CD14-positive monocyte (primary cell): Measurements from ENCODE around the gene ST7. TPM values are rescaled to one million over a fixed set of nuclear protein-coding genes. Genes with fewer than 3 reads are reported as not detected.

Source experiments
- DNase-seq, 3 donors: peaks; one replicate each; pipeline ENCODE4 v3.0.0-alpha.2; 2011 to 2022
- H2AFZ ChIP-seq: 2 replicates; pipeline ENCODE4 v1.6.0; 2012; ENCODE audit warnings: mild to moderate bottlenecking, low read depth, low read length, inconsistent platforms; ENCODE audit not compliant: insufficient read depth, poor library complexity, severe bottlenecking
- H3K27ac ChIP-seq, 2 donors: 1 replicate in 1 of 2; 2 replicates in 1 of 2; pipeline ENCODE4 v1.5.1; 2012 to 2013; ENCODE audit warnings: low read length in 2 of 2, control low read depth in 1 of 2, inconsistent platforms in 1 of 2, low read depth in 1 of 2, mild to moderate bottlenecking in 1 of 2
- H3K27me3 ChIP-seq, 2 donors: one replicate each; pipeline versions ENCODE4 v1.6.0 to v1.6.1; 2011 to 2013; ENCODE audit warnings: low read length in 2 of 2; ENCODE audit not compliant: control insufficient read depth in 2 of 2, insufficient read depth in 2 of 2
- H3K36me3 ChIP-seq, 2 donors: replicated peaks in 1 of 2; 1 replicate in 1 of 2; 2 replicates in 1 of 2; pipeline versions ENCODE4 v1.5.1 to v1.6.1; 2012 to 2013; ENCODE audit warnings: low read length in 2 of 2, control low read depth in 1 of 2, inconsistent platforms in 1 of 2, mild to moderate bottlenecking in 1 of 2; ENCODE audit not compliant: insufficient read depth in 2 of 2, control insufficient read depth in 1 of 2
- H3K4me1 ChIP-seq, 2 donors: 1 replicate in 1 of 2; 2 replicates in 1 of 2; pipeline versions ENCODE4 v1.5.1 to v1.6.1; 2012 to 2013; ENCODE audit warnings: low read length in 2 of 2, control low read depth in 1 of 2, inconsistent platforms in 1 of 2, mild to moderate bottlenecking in 1 of 2, moderate library complexity in 1 of 2; ENCODE audit not compliant: insufficient read depth in 2 of 2, control insufficient read depth in 1 of 2
- H3K4me2 ChIP-seq: replicated peaks from 2 replicates; pipeline ENCODE3; 2012; ENCODE audit warnings: low read length, moderate library complexity, mild to moderate bottlenecking; ENCODE audit not compliant: poor library complexity, severe bottlenecking; ENCODE audit errors: extremely low read depth
- H3K4me3 ChIP-seq, 3 experiments: fragments of 200-600 bp in 1 of 3; sonication (generic) in 1 of 3; replicated peaks in 1 of 3; 1 replicate in 2 of 3; 2 replicates in 1 of 3; pipeline ENCODE4 v1.5.1; 2011 to 2013; ENCODE audit warnings: low read length in 3 of 3, mild to moderate bottlenecking in 3 of 3, control low read depth in 2 of 3, low read depth in 2 of 3, inconsistent platforms in 1 of 3, moderate library complexity in 1 of 3
- H3K79me2 ChIP-seq: 2 replicates; pipeline ENCODE4 v1.6.0; 2012; ENCODE audit warnings: mild to moderate bottlenecking, control low read depth, inconsistent platforms, low read length, moderate library complexity; ENCODE audit not compliant: insufficient read depth
- H3K9ac ChIP-seq: 2 replicates; pipeline ENCODE4 v1.6.0; 2017; ENCODE audit warnings: low read length, mild to moderate bottlenecking; ENCODE audit not compliant: insufficient read depth, poor library complexity, severe bottlenecking
- H3K9me3 ChIP-seq, 2 donors: replicated peaks in 1 of 2; 1 replicate in 1 of 2; 2 replicates in 1 of 2; pipeline versions ENCODE4 v1.5.1 to v1.6.1; 2012 to 2013; ENCODE audit warnings: low read length in 2 of 2, control low read depth in 1 of 2; ENCODE audit not compliant: control insufficient read depth in 1 of 2, insufficient read depth in 1 of 2
- H4K20me1 ChIP-seq: 2 replicates; pipeline ENCODE4 v1.6.0; 2012; ENCODE audit warnings: mild to moderate bottlenecking, low read length, control low read depth, moderate library complexity; ENCODE audit not compliant: insufficient read depth
- H3K27ac Mint-ChIP-seq, 7 donors: one replicate each; pipeline ENCODE4 v1.8.0; 2020; ENCODE audit warnings: mild to moderate bottlenecking in 7 of 7, mixed read lengths in 7 of 7, moderate library complexity in 6 of 7, inconsistent platforms in 2 of 7
- H3K27me3 Mint-ChIP-seq, 3 donors: one replicate each; pipeline ENCODE4 v1.8.0; 2021 to 2022; ENCODE audit warnings: low read depth in 3 of 3, mild to moderate bottlenecking in 3 of 3, mixed read lengths in 3 of 3, moderate library complexity in 3 of 3, inconsistent platforms in 1 of 3
- H3K36me3 Mint-ChIP-seq, 2 donors: one replicate each; pipeline ENCODE4 v1.8.0; 2020; ENCODE audit warnings: mixed read lengths in 2 of 2, inconsistent platforms in 1 of 2, mild to moderate bottlenecking in 1 of 2
- H3K4me1 Mint-ChIP-seq: one replicate; pipeline ENCODE4 v1.8.0; 2020; ENCODE audit warnings: mild to moderate bottlenecking, mixed read lengths
- H3K4me3 Mint-ChIP-seq, 2 donors: one replicate each; pipeline ENCODE4 v1.8.0; 2020; ENCODE audit warnings: mild to moderate bottlenecking in 2 of 2, mixed read lengths in 2 of 2, moderate library complexity in 1 of 2
- H3K9me3 Mint-ChIP-seq, 7 donors: one replicate each; pipeline ENCODE4 v1.8.0; 2020 to 2022; ENCODE audit warnings: mixed read lengths in 7 of 7, mild to moderate bottlenecking in 6 of 7, moderate library complexity in 6 of 7, inconsistent platforms in 2 of 7
- CTCF ChIP-seq: fragments of 200-600 bp; IDR thresholded peaks from one replicate; pipeline ENCODE4 v1.8.0; 2022; ENCODE audit warnings: antibody characterized with exemption, mild to moderate bottlenecking
- WGBS: methylation state at CpG from one replicate; pipeline ENCODE4 v1.1.5; 2013; ENCODE audit warnings: missing lambda C conversion rate; ENCODE audit not compliant: insufficient coverage; 5-methylcytosine and 5-hydroxymethylcytosine counted together
- intact Hi-C, 2 donors: fragments of 100-400 bp; cut with micrococcal nuclease; formaldehyde crosslinking; loops; one replicate each; pipeline versions ENCODE4 v1.15.0 to v1.15.1; 2023
- polyA plus RNA-seq, 3 donors: library from polyadenylated mRNA; depleted of rRNA in 1 of 3; unstranded in 2 of 3; stranded (reverse) in 1 of 3; fragments of 300-500 nt in 2 of 3; fragments of >200 nt in 1 of 3; fragmentation: Illumina TruSeq in 2 of 3; gene quantifications; 1 replicate in 2 of 3; 2 replicates in 1 of 3; pipeline ENCODE4 v1.2.3, GENCODE V29; 2012 to 2021

Gene ST7
- polyA plus RNA-seq, 3 donors = 3.6 to 5.5 (median 4.1) TPM

GRCh38 chr7:117012696-117013095 is 59.4 kb downstream of the ST7 start:
- no peak for DNase-seq
- H3K9me3 Mint-ChIP-seq = no peaks in the 10 kb centered on the region
- no peaks in the 10 kb centered on the region for H3K36me3 ChIP-seq
- H4K20me1 ChIP-seq = no peaks in the 10 kb centered on the region
- H3K27me3 Mint-ChIP-seq = peaks cover 2 to 9% (median 5%) of the 10 kb centered on the region in 3 donors
- H3K4me1 Mint-ChIP-seq = peaks cover 59% of the 10 kb centered on the region
- H3K9ac ChIP-seq = no peak overlapping the region
- H3K27ac ChIP-seq = no peak overlapping the region
- peaks cover 0 to 2% of the 10 kb centered on the region in 2 donors for H3K27me3 ChIP-seq
- no peak overlapping the region for H3K4me2 ChIP-seq
- no CpG with 5 or more reads among the region's 1 CpG for WGBS
- no peaks in the 10 kb centered on the region for H3K9me3 ChIP-seq
- H3K4me1 ChIP-seq = peaks cover 26 to 36% of the 10 kb centered on the region in 2 donors
- H3K27ac Mint-ChIP-seq = no peak overlapping the region
- H3K4me3 Mint-ChIP-seq = no peak overlapping the region
- no peak overlapping the region for H2AFZ ChIP-seq
- peaks cover 0 to 6% of the 10 kb centered on the region in 2 donors for H3K36me3 Mint-ChIP-seq
- TF ChIP-seq CTCF = peak; percentile 12
- no peak overlapping the region for H3K4me3 ChIP-seq
- peaks cover 8% of the 10 kb centered on the region for H3K79me2 ChIP-seq
- intact Hi-C loops = no loop called here

GRCh38 chr7:117014099-117014656 is 60.9 kb downstream of the ST7 start:
- Histone ChIP-seq H2AFZ (no peak overlapping the region), H4K20me1 (no peaks in the 10 kb centered on the region), H3K27me3 (peaks cover 0 to 2% of the 10 kb centered on the region in 2 donors), H3K4me3 (peak overlapping the region in 1 of 3 experiments; percentile 23), H3K79me2 (peaks cover 8% of the 10 kb centered on the region), H3K4me2 (peak overlapping the region; percentile 49), H3K9me3 (no peaks in the 10 kb centered on the region), H3K9ac (no peak overlapping the region), H3K27ac (no peak overlapping the region), H3K4me1 (peaks cover 15 to 21% of the 10 kb centered on the region in 2 donors), H3K36me3 (no peaks in the 10 kb centered on the region)
- Mint-ChIP-seq H3K27ac (no peak overlapping the region), H3K4me1 (peaks cover 51% of the 10 kb centered on the region), H3K36me3 (peaks cover 0 to 6% of the 10 kb centered on the region in 2 donors), H3K27me3 (peaks cover 2 to 9% (median 5%) of the 10 kb centered on the region in 3 donors), H3K4me3 (no peak overlapping the region), H3K9me3 (no peaks in the 10 kb centered on the region)
- no peak for DNase-seq
- intact Hi-C loops = no loop called here
- 89% methylated on average over 1 of the region's 2 CpGs for WGBS
- TF ChIP-seq CTCF = no peak
